Keratinocyte (primary cell): ENCODE data around the gene NOL9.

Experiments used
- CTCF ChIP-seq, 3 experiments: IDR thresholded peaks in 1 of 3; conservative IDR thresholded peaks in 1 of 3; optimal IDR thresholded peaks in 1 of 3; 2 replicates in 2 of 3; 3 replicates in 1 of 3; pipeline versions ENCODE3 to v1.5.1; 2011; ENCODE audit warnings: low read length in 3 of 3, mild to moderate bottlenecking in 3 of 3, moderate library complexity in 2 of 3, control low read depth in 1 of 3, inconsistent platforms in 1 of 3; ENCODE audit not compliant: insufficient read depth in 2 of 3; ENCODE audit errors: extremely low read depth in 1 of 3
- EZH2 ChIP-seq: IDR thresholded peaks from one replicate; pipeline ENCODE4 v1.6.1; 2012; ENCODE audit warnings: inconsistent platforms, mild to moderate bottlenecking, low read length, moderate library complexity

DNA sequence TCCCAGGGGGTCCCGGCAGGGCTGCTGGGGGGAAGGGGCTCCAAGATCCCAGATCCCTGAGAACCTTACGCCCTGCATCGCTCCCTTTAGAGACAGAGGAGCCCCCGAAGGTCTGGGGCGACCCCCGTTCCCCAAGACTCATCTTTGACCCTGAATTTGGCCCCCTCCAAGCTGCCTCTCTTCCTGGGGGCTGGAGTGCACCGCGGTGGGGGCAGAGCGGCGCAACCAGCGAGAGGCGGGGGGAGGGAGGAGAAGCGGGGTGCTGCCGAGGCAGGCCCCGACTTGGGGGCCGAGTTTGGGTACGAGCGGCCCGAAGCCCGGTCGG lies 57.5 kb downstream of the NOL9 start:
- TF ChIP-seq CTCF (optimal IDR thresholded peaks at IDR 0.05 in 1 of 3, IDR thresholded peaks at IDR 0.05 in 1 of 3, conservative IDR thresholded peaks at IDR 0.05 in 1 of 3; ENCODE audit: extremely low read depth in 1 of 3, insufficient read depth in 2 of 3, low read length in 3 of 3) (no peak), EZH2 (no peak)
